GM10248 (cell line): Measurements from ENCODE around the gene GSAP.
"Not testable (repeated sequence)": the region's sequence is repeated elsewhere in the genome, so short reads cannot be mapped to it uniquely, and the experiment has no call there.

Source experiments
- CTCF ChIA-PET: fragments of 300-600 bp; sonication (Branson Sonifier 250); formaldehyde crosslinking; extraction: SDS; loops from one replicate; lab custom pipeline; 2021; ENCODE audit warnings: antibody characterized with exemption; lab: Yijun Ruan, JAX
- POLR2A ChIA-PET: fragments of 350-650 bp; sonication (Branson Sonifier 250); formaldehyde crosslinking; extraction: SDS; loops from one replicate; lab custom pipeline; 2020; ENCODE audit warnings: antibody characterized with exemption; lab: Yijun Ruan, JAX
- DNase-seq: peaks from one replicate; pipeline ENCODE4 v3.0.0; 2012; ENCODE audit errors: extremely low spot score
- CTCF ChIP-seq: IDR thresholded peaks from 2 replicates; pipeline ENCODE4 v1.5.1; 2012; ENCODE audit warnings: mild to moderate bottlenecking, low read depth; ENCODE audit errors: extremely low read depth, missing control alignments, control extremely low read depth

GSAP gene

GRCh38 chr7:77276120-77276519, 140.0 kb downstream of the GSAP start:
- DNase-seq: no peak
- POLR2A ChIA-PET: no interaction called here
- CTCF ChIA-PET: interaction anchor here (6.0 kb wide), 1 partner anchor 29 kb away, joined by 31 read pairs; no protein-coding TSS in a partner anchor
- TF ChIP-seq CTCF: no peak

GRCh38 chr7:77275663-77276062, 140.5 kb downstream of the GSAP start:
- DNase-seq, POLR2A ChIA-PET: not testable (repeated sequence)
- CTCF ChIA-PET: interaction anchor here (1.1 to 6.0 kb wide), 2 partner anchors 29 to 31 kb away, joined by 3 to 31 read pairs; no protein-coding TSS in a partner anchor

- no peak for TF ChIP-seq CTCF
- ChIA-PET POLR2A (no interaction called here), CTCF (interaction anchor here (6.0 kb wide), 1 partner anchor 25 kb away, joined by 31 read pairs; no protein-coding TSS in a partner anchor)
- no peak for DNase-seq
Observed at GRCh38 chr7:77271766-77272165, 144.4 kb downstream of the GSAP start.

GRCh38 chr7:77270094-77270480, 146.1 kb downstream of the GSAP start:
- no peak for TF ChIP-seq CTCF
- no peak for DNase-seq
- POLR2A ChIA-PET: no interaction called here
- CTCF ChIA-PET: interaction anchor here (1.1 to 1.7 kb wide), 4 partner anchors 14 to 71 kb away, joined by 4 to 8 read pairs (median 5); partner anchors contain the start of gene FGL2

GRCh38 chr7:77269360-77270093, 146.6 kb downstream of the GSAP start:
- peak; percentile 24 for DNase-seq
- ChIA-PET CTCF (interaction anchor here (1.0 to 1.7 kb wide), 5 partner anchors 14 to 23 kb away, joined by 3 to 8 read pairs (median 4); no protein-coding TSS in a partner anchor), POLR2A (no interaction called here)

GRCh38 chr7:77266291-77266794, 149.8 kb downstream of the GSAP start:
- TF ChIP-seq CTCF: no peak
- ChIA-PET POLR2A (no interaction called here), CTCF (interaction anchor here (0.8 to 4.6 kb wide), 3 partner anchors 19 to 66 kb away, joined by 3 to 21 read pairs (median 4); no protein-coding TSS in a partner anchor)

More at GRCh38 chr7:77269360-77270093, 146.6 kb downstream of the GSAP start:
- TF ChIP-seq CTCF: no peak

GRCh38 chr7:77265666-77266065, 150.5 kb downstream of the GSAP start:
- TF ChIP-seq CTCF: no peak
- no peak for DNase-seq
- ChIA-PET CTCF (interaction anchor here (4.6 kb wide), 1 partner anchor 18 kb away, joined by 21 read pairs; no protein-coding TSS in a partner anchor), POLR2A (no interaction called here)

More at GRCh38 chr7:77266291-77266794, 149.8 kb downstream of the GSAP start:
- DNase-seq: peak; percentile 60
